GM18909 (cell line): Measurements from ENCODE around the gene CCDC190.
"Not testable (repeated sequence)": the region's sequence is repeated elsewhere in the genome, so short reads cannot be mapped to it uniquely, and the experiment has no call there.

ENCODE experiments used
- ATAC-seq: cut with Tn5 transposase; IDR thresholded peaks from one replicate; pipeline ENCODE4 v1.9.1; 2021; ENCODE audit warnings: mild to moderate bottlenecking; ENCODE audit not compliant: unreplicated experiment, poor library complexity

Gene CCDC190

GRCh38 chr1:162878000-162878596, 17.1 kb upstream of the CCDC190 start:
- ATAC-seq: no peak

DNA sequence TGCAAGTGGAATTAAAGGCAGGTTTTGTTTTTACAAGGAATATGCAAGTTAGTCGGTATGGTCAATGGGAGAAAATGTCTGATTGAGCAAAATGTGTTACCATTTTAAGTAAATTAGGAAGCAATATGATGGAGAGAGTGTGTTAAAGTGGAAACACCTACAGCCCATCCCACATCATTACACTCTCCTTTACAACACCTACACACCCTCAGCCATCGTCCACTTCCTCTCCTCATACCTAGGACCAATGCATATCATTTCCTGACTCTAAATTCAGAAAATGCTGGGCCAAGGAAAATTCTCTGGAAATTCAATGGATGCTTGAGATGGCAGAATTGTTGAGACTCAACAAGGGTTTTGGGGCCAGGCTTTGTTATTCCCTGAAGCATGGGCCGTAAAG, 16.4 kb upstream of the CCDC190 start:
- ATAC-seq: no peak

DNA sequence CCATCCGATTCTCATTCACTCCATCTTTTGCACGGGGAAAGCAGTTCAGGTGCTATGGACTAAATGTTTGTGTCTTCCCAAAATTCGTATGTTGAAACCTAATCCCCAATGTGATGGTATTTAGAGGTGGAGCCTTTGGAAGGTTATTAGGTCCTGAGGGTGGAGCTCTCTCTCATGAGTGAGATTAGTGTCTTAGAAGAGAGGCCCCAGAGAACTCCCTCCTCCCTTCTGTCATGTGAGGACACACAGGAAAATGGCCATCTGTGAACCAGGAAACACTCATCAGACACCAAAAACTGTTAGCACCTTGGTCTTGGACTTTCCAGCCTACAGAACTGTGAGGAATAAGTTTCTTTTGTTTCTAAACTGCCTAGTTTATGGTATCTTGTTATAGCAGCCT, 15.8 kb upstream of the CCDC190 start:
- ATAC-seq: no peak

- no peak for ATAC-seq
Observed at GRCh38 chr1:162873671-162874666, 13.0 kb upstream of the CCDC190 start.

GRCh38 chr1:162872981-162873380, 12.0 kb upstream of the CCDC190 start:
- no peak for ATAC-seq

- ATAC-seq: not testable (repeated sequence)
Observed at GRCh38 chr1:162871417-162871816, 10.4 kb upstream of the CCDC190 start.

DNA sequence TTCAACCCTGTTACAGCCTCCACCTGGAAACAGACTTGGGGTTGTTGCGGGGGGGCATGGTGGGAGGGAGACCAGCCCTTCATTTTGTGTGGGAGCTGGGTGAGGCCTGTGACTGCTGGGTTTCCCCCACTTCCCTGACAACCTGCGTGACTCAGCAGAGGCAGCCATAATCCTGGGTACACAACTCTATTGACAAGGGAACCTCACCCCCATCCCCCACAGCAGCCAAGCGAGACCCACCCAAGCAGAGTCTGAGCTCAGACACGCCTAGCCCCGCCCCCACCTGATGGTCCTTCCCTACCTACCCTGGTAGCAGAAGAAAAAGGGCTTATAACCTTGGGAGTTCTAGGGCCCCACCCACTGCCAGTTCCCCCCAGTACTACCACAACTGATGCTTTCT, 8.0 kb upstream of the CCDC190 start:
- no peak for ATAC-seq

- ATAC-seq: no peak
Observed at GRCh38 chr1:162861625-162862024, 650 bp upstream of the CCDC190 start.

- ATAC-seq: no peak
Observed at GRCh38 chr1:162859191-162859590, 1.8 kb downstream of the CCDC190 start.

DNA sequence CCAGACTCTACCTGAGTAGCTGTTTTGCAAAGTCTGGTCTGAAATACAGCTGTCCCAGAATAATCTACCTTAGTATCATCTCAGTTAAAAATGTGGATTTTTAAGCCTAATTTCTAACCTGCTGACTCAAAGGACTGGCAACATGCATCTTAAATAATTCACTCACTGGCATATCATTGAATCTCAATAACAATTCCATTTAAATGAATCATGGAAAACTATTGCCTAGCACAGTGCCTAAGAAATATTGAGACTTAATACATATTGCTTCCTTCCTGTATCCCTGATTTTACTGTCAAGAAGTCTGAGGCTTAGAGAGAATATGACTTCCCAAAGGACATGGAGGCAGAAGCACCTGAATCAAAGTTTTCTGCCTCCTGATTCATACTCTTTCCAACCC, 3.1 kb downstream of the CCDC190 start:
- ATAC-seq: no peak

DNA sequence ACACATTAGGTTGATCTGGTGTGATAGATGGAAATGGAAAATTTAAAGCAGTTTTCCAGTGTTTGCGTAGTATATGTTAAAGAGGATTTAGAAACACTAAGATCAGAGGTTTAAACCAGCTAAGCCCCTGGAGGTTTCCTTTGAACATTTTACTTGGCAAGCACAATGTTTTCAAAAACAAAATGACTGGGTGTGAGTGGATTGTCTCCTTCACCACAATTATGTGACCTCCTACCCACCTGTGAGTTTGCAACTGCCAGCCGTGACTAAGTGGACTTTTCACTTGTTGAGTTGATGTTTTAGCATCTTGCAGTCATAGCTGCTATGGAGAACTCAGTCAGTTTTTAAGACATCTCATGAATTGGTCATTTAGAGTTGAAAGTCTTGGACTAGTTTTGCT, 4.7 kb downstream of the CCDC190 start:
- ATAC-seq: no peak

DNA sequence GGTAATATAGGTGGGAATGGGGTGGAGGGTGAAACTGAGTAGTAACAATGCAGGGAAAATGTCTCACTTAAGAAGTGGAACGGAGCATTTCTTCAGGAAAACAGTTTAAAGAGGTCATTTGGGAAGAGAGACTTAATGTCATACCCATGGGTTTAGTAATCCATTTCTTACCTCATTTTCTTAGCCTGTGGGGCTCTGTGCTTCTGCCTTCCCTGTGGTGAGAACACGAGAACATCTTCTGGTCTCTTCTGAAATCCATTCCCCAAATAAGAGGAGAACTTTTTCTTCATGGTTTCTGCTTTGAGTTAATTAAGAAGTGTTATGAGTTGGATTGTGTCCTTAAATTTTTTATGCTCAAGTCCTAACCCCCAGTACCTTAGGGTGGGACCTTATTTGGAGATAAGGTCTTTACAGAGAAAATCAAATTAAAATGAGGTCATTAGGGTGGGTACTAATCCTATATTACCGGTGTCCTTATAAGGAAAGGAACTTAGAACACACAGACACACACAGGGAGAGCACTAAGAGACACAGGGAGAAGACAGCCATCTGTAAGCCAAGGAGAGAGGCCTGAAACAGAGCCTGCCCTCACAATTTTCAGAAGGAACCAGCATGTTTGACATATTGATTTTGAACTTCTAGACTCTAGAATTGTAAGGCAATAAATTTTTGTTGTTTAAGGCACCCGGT, 5.4 kb downstream of the CCDC190 start:
- ATAC-seq: no peak

DNA sequence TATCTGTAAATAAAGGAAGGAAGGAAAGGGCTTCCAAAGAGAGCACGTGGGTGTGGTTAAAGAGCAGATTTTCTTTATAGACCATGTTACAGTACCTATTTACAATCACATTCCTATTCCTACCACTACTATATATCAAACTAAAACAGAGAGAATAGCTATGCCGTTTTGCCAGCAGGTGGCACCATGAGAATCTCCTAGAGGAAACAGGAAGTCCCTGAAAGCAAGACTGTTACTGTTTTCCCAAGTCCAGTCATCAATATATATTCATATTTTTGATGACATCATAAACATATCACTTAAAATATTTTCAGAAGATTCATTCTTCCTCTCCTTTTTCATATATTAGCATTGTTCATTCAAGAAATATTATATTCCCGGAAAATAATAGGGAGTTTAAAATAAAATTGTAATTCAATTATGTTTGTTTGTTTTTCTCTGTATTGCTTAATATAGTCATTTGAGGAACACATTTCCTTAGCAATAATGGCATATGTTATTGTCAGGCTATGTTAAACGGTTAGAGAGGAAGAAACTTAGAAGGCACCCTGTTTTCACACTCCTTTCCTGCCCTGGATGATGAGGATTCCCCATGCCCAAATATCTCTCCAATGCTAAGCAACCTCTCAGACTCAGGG, 6.6 kb downstream of the CCDC190 start:
- ATAC-seq: peak; percentile 82

- ATAC-seq: no peak
Observed at GRCh38 chr1:162851341-162851740, 9.6 kb downstream of the CCDC190 start.

DNA sequence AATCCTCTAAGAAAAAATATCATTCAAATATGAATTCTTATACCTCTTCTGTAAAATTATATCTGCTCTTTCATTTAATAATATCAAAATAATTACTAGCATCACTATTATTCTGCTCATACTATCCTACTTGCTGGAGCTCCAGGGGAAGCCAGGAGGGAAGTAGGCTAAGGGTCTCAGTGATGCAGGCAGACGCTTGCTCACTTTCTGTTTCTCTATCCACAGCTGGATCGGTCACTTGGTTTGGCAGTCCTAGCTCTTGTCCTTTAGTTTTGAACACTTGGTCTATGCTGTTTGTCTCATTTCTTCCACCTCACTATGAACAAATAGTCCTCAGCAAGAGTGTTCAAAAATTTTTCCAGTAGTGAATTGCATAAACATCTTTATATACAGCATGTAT, 11.3 kb downstream of the CCDC190 start:
- no peak for ATAC-seq

DNA sequence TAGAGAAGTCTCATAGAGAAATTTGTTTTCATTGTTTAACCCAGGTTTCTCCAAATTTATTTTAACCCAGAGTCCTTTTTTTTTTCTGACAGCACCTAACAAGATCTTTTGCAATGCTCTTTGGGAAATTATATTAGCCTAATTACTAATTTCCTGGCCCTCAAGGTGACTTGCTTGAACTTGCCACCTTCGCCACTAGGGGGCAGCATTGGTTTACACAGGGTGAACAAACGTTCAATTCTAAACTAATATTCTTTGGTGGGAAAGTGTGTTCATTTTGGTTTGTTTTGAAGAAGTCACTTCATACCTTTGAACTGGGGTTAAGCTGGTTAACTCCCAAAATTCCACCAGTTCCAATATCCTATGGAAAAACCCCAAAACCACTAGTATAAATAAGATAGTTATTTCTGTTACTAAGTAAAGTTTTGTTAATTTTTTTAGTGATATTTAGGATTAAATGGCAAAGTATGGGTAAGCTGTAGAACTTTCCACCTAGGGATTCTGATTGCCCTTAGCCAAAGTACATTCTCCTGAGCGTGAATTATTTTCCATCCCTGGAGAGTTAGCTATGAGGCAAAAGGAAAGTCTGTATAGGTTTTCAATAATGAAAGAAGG, 13.0 kb downstream of the CCDC190 start:
- ATAC-seq: no peak

DNA sequence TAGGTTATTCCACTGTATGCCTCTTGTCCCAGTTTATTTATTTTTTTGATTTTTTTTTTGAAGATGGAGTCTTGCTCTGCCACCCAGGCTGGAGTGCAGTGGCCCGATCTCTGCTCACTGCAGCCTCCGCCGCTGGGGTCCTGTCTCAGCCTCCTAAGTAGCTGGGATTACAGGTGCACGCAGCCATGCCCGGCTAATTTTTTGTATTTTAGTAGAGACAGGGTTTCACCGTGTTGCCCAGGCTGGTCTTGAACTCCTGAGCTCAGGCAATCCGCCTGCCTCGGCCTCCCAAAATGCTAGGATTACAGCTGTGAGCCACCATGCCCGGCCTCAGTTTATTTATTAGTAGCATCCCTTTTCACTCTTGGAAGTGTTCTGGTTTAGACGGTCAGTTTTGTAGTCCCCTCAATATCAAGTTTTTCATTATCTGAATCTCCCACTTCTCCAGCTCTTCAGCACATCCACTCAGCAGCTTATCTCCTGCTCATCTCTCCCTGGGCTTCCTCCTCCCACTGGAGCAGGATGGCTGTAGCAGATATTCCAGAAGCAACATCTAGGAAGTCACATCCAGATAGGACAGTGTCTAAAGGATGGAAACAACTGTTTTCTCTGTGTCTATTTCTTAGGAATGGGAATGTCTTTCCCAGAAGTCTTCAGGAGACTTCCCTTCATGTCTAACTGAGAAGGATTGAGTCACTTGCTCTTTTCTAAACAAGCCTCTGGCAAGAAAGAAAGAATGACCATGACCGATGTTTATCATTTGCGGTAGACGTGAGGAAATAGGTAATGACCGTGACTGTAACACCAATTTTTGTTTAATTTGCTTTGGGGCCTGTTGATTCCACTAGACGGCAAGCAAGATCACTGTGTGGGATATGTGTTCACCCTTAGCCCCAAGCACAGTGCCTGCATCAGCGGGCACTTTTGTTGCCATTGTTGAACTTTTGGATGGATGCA, 14.4 kb downstream of the CCDC190 start:
- ATAC-seq: no peak

GRCh38 chr1:162844153-162844552, 16.8 kb downstream of the CCDC190 start:
- no peak for ATAC-seq

DNA sequence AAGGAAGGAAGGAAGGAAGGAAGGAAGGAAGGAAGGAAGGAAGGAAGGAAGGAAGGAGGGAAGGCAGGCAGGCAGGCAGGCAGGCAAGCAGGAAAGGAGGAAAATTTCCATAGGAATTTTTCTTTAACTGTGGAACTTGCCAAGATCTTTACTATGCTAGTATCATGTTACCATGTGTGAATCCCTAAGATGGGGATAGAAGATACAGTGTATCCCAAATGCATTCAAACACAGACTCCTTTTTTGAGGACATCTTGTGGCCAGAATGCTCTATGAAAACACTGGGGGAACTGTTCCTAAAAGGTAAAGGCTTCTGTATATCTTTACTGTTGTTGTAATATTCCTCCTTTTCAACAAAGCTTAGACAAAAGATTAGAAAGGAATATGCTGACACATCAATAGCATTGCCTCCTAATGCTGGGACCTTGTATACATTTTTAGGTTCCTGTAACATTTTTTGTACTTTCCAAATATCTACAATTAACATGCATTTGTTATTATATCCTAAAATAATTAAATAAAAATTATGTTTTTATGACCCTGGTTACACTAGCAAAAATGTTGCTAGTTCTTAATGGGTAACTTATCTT, 20.6 kb downstream of the CCDC190 start:
- no peak for ATAC-seq
